ENCODE results near the gene FHL1. TPM values are rescaled to one million over a fixed set of nuclear protein-coding genes. Genes with fewer than 3 reads are reported as not detected.
A peak's percentile ranks its signal among the peaks of the same experiment; 100 is the strongest.

FHL1 gene
- polyA plus RNA-seq, 1 donor = 111 TPM

GRCh38 chrX:136204571-136204970, 57.2 kb downstream of the FHL1 start:
- DNase-seq = peak in 1 of 2 donors; percentile 55
- H3K9me3 ChIP-seq (ENCODE audit: control insufficient read depth, low read depth, low read length) = no peaks in the 10 kb centered on the region
- WGBS (ENCODE audit: insufficient coverage, low lambda C conversion rate) = no CpG with 5 or more reads among the region's 2 CpGs
- peaks cover 7% of the 10 kb centered on the region for H3K36me3 ChIP-seq (ENCODE audit: control insufficient read depth, insufficient read depth, low read length)
- H3K4me1 ChIP-seq (ENCODE audit: control insufficient read depth, insufficient read depth, low read length) = no peaks in the 10 kb centered on the region
- peak overlapping the region; percentile 27 for H3K27ac ChIP-seq (ENCODE audit: low read length)
- no peak overlapping the region for H3K4me3 ChIP-seq (ENCODE audit: low read length)
- H3K27me3 ChIP-seq (ENCODE audit: control insufficient read depth, insufficient read depth, low read length) = no peaks in the 10 kb centered on the region

GRCh38 chrX:136205882-136206380, 58.6 kb downstream of the FHL1 start:
- WGBS (ENCODE audit: insufficient coverage, low lambda C conversion rate) = no CpG with 5 or more reads among the region's 8 CpGs
- DNase-seq = no peak
- Histone ChIP-seq H3K36me3 (ENCODE audit: control insufficient read depth, insufficient read depth, low read length) (peaks cover 7% of the 10 kb centered on the region), H3K4me3 (ENCODE audit: low read length) (no peak overlapping the region), H3K27me3 (ENCODE audit: control insufficient read depth, insufficient read depth, low read length) (no peaks in the 10 kb centered on the region), H3K4me1 (ENCODE audit: control insufficient read depth, insufficient read depth, low read length) (no peaks in the 10 kb centered on the region), H3K27ac (ENCODE audit: low read length) (no peak overlapping the region), H3K9me3 (ENCODE audit: control insufficient read depth, low read depth, low read length) (no peaks in the 10 kb centered on the region)

GRCh38 chrX:136206916-136207315, 59.6 kb downstream of the FHL1 start:
- no CpG with 5 or more reads among the region's 6 CpGs for WGBS (ENCODE audit: insufficient coverage, low lambda C conversion rate)
- H3K36me3 ChIP-seq (ENCODE audit: control insufficient read depth, insufficient read depth, low read length) = peaks cover 7% of the 10 kb centered on the region
- no peak for DNase-seq
- H3K4me1 ChIP-seq (ENCODE audit: control insufficient read depth, insufficient read depth, low read length) = no peaks in the 10 kb centered on the region
- no peak overlapping the region for H3K27ac ChIP-seq (ENCODE audit: low read length)
- H3K4me3 ChIP-seq (ENCODE audit: low read length) = no peak overlapping the region
- no peaks in the 10 kb centered on the region for H3K9me3 ChIP-seq (ENCODE audit: control insufficient read depth, low read depth, low read length)
- no peaks in the 10 kb centered on the region for H3K27me3 ChIP-seq (ENCODE audit: control insufficient read depth, insufficient read depth, low read length)

GRCh38 chrX:136207546-136207945, 60.2 kb downstream of the FHL1 start:
- Histone ChIP-seq H3K9me3 (ENCODE audit: control insufficient read depth, low read depth, low read length) (no peaks in the 10 kb centered on the region), H3K4me3 (ENCODE audit: low read length) (no peak overlapping the region), H3K4me1 (ENCODE audit: control insufficient read depth, insufficient read depth, low read length) (no peaks in the 10 kb centered on the region), H3K36me3 (ENCODE audit: control insufficient read depth, insufficient read depth, low read length) (peaks cover 7% of the 10 kb centered on the region), H3K27me3 (ENCODE audit: control insufficient read depth, insufficient read depth, low read length) (no peaks in the 10 kb centered on the region), H3K27ac (ENCODE audit: low read length) (no peak overlapping the region)
- WGBS (ENCODE audit: insufficient coverage, low lambda C conversion rate) = no CpG with 5 or more reads among the region's 4 CpGs
- no peak for DNase-seq

GRCh38 chrX:136209016-136209738, 61.8 kb downstream of the FHL1 start:
- H3K36me3 ChIP-seq (ENCODE audit: control insufficient read depth, insufficient read depth, low read length) = peaks cover 7% of the 10 kb centered on the region
- no peaks in the 10 kb centered on the region for H3K27me3 ChIP-seq (ENCODE audit: control insufficient read depth, insufficient read depth, low read length)
- H3K9me3 ChIP-seq (ENCODE audit: control insufficient read depth, low read depth, low read length) = no peaks in the 10 kb centered on the region
- H3K4me1 ChIP-seq (ENCODE audit: control insufficient read depth, insufficient read depth, low read length) = no peaks in the 10 kb centered on the region
- no peak overlapping the region for H3K27ac ChIP-seq (ENCODE audit: low read length)
- H3K4me3 ChIP-seq (ENCODE audit: low read length) = no peak overlapping the region
- no CpG with 5 or more reads among the region's 28 CpGs for WGBS (ENCODE audit: insufficient coverage, low lambda C conversion rate)
- peak in 1 of 2 donors; percentile 11 for DNase-seq

GRCh38 chrX:136209751-136210150, 62.4 kb downstream of the FHL1 start:
- Histone ChIP-seq H3K36me3 (ENCODE audit: control insufficient read depth, insufficient read depth, low read length) (peaks cover 7% of the 10 kb centered on the region), H3K9me3 (ENCODE audit: control insufficient read depth, low read depth, low read length) (no peaks in the 10 kb centered on the region), H3K4me3 (ENCODE audit: low read length) (no peak overlapping the region), H3K27me3 (ENCODE audit: control insufficient read depth, insufficient read depth, low read length) (no peaks in the 10 kb centered on the region), H3K27ac (ENCODE audit: low read length) (no peak overlapping the region), H3K4me1 (ENCODE audit: control insufficient read depth, insufficient read depth, low read length) (no peaks in the 10 kb centered on the region)
- DNase-seq = no peak
- WGBS (ENCODE audit: insufficient coverage, low lambda C conversion rate) = 100% methylated on average over 2 of the region's 9 CpGs

- Histone ChIP-seq H3K27ac (ENCODE audit: low read length) (no peak overlapping the region), H3K4me3 (ENCODE audit: low read length) (no peak overlapping the region), H3K27me3 (ENCODE audit: control insufficient read depth, insufficient read depth, low read length) (no peaks in the 10 kb centered on the region), H3K4me1 (ENCODE audit: control insufficient read depth, insufficient read depth, low read length) (no peaks in the 10 kb centered on the region), H3K9me3 (ENCODE audit: control insufficient read depth, low read depth, low read length) (no peaks in the 10 kb centered on the region), H3K36me3 (ENCODE audit: control insufficient read depth, insufficient read depth, low read length) (peaks cover 7% of the 10 kb centered on the region)
- no peak for DNase-seq
- no CpG with 5 or more reads among the region's 7 CpGs for WGBS (ENCODE audit: insufficient coverage, low lambda C conversion rate)
Observed at GRCh38 chrX:136210243-136210642, 62.9 kb downstream of the FHL1 start.

- WGBS (ENCODE audit: insufficient coverage, low lambda C conversion rate) = no CpG with 5 or more reads among the region's 5 CpGs
- no peak overlapping the region for H3K27ac ChIP-seq (ENCODE audit: low read length)
Observed at GRCh38 chrX:136210806-136211205, 63.5 kb downstream of the FHL1 start.

GRCh38 chrX:136211766-136212556, 64.6 kb downstream of the FHL1 start:
- H3K4me3 ChIP-seq (ENCODE audit: low read length) = no peak overlapping the region
- peaks cover 7% of the 10 kb centered on the region for H3K36me3 ChIP-seq (ENCODE audit: control insufficient read depth, insufficient read depth, low read length)
- no peaks in the 10 kb centered on the region for H3K27me3 ChIP-seq (ENCODE audit: control insufficient read depth, insufficient read depth, low read length)
- DNase-seq = no peak
- no peak overlapping the region for H3K27ac ChIP-seq (ENCODE audit: low read length)
- H3K9me3 ChIP-seq (ENCODE audit: control insufficient read depth, low read depth, low read length) = no peaks in the 10 kb centered on the region
- WGBS (ENCODE audit: insufficient coverage, low lambda C conversion rate) = no CpG with 5 or more reads among the region's 11 CpGs
- no peaks in the 10 kb centered on the region for H3K4me1 ChIP-seq (ENCODE audit: control insufficient read depth, insufficient read depth, low read length)

More at GRCh38 chrX:136210806-136211205, 63.5 kb downstream of the FHL1 start:
- no peaks in the 10 kb centered on the region for H3K27me3 ChIP-seq (ENCODE audit: control insufficient read depth, insufficient read depth, low read length)
- DNase-seq = no peak
- peaks cover 7% of the 10 kb centered on the region for H3K36me3 ChIP-seq (ENCODE audit: control insufficient read depth, insufficient read depth, low read length)
- H3K9me3 ChIP-seq (ENCODE audit: control insufficient read depth, low read depth, low read length) = no peaks in the 10 kb centered on the region
- no peak overlapping the region for H3K4me3 ChIP-seq (ENCODE audit: low read length)
- H3K4me1 ChIP-seq (ENCODE audit: control insufficient read depth, insufficient read depth, low read length) = no peaks in the 10 kb centered on the region

- H3K27me3 ChIP-seq (ENCODE audit: control insufficient read depth, insufficient read depth, low read length) = no peaks in the 10 kb centered on the region
- H3K9me3 ChIP-seq (ENCODE audit: control insufficient read depth, low read depth, low read length) = no peaks in the 10 kb centered on the region
- no CpG with 5 or more reads among the region's 17 CpGs for WGBS (ENCODE audit: insufficient coverage, low lambda C conversion rate)
- peaks cover 7% of the 10 kb centered on the region for H3K36me3 ChIP-seq (ENCODE audit: control insufficient read depth, insufficient read depth, low read length)
- DNase-seq = no peak
- H3K27ac ChIP-seq (ENCODE audit: low read length) = no peak overlapping the region
- H3K4me1 ChIP-seq (ENCODE audit: control insufficient read depth, insufficient read depth, low read length) = no peaks in the 10 kb centered on the region
- H3K4me3 ChIP-seq (ENCODE audit: low read length) = no peak overlapping the region
Observed at GRCh38 chrX:136212557-136213111, 65.3 kb downstream of the FHL1 start.
